BJ (cell line): ENCODE data around the gene MED6. TPM values are rescaled to one million over a fixed set of nuclear protein-coding genes. Genes with fewer than 3 reads are reported as not detected.

Experiments used
- CTCF ChIA-PET: fragments of 350-600 bp; formaldehyde crosslinking; extraction: SDS; loops from one replicate; lab custom pipeline; 2021; ENCODE audit warnings: antibody characterized with exemption, inconsistent platforms; lab: Yijun Ruan, JAX
- POLR2A ChIA-PET: fragments of 300-600 bp; sonication (Branson Sonifier 250); formaldehyde crosslinking; extraction: SDS; loops from one replicate; lab custom pipeline; 2021; ENCODE audit warnings: antibody characterized with exemption; lab: Charles Lee
- DNase-seq: peaks from one replicate; pipeline ENCODE4 v3.0.0-alpha.2; 2011; ENCODE audit warnings: low read depth
- H3K27me3 ChIP-seq: 2 replicates; pipeline ENCODE4 v1.6.0; 2011; ENCODE audit warnings: low read length; ENCODE audit not compliant: control insufficient read depth, insufficient read depth
- H3K36me3 ChIP-seq: 2 replicates; pipeline ENCODE4 v1.5.1; 2011; ENCODE audit warnings: low read length; ENCODE audit not compliant: control insufficient read depth, insufficient read depth
- H3K4me3 ChIP-seq: 2 replicates; pipeline ENCODE4 v1.5.1; 2011; ENCODE audit warnings: low read depth, mild to moderate bottlenecking, control low read depth, low read length
- CTCF ChIP-seq: IDR thresholded peaks from 2 replicates; pipeline ENCODE4 v1.5.1; 2011; ENCODE audit warnings: low read depth, mild to moderate bottlenecking, control low read depth, inconsistent platforms, low read length, moderate library complexity; ENCODE audit not compliant: insufficient read depth
- polyA plus RNA-seq: library from polyadenylated mRNA; depleted of rRNA; stranded (reverse); fragments of >200 nt; gene quantifications from 2 replicates; pipeline ENCODE4 v1.2.3, GENCODE V29; 2011; rRNA removed
- small RNA-seq: library from RNA; depleted of rRNA; stranded (forward); fragments of <200 nt; gene quantifications from one replicate; pipeline ENCODE3, GENCODE V24; 2012; ENCODE audit warnings: low replicate concordance, low read depth; ENCODE audit not compliant: insufficient read length

MED6 gene
- polyA plus RNA-seq, 1 experiment, result 15.4 TPM

DNA sequence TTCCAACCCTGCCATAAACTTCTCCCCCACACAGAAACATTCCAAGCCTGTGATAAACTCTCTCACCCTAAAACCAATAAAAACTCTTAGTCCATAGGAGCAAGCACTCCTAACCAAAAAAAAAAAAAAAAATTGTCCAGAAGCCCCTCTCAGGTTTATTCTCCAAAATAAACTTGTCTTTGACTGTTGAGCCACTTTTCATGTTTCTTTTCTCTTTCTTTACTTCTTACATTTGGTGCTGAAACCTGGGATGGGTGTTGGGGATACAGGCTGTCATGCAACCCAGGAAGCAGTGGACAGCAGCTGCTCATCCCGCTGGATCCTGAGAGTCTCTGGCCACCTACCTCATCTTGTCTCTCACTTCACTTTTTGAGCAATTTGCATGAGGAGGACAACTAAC is 63.6 kb downstream of the MED6 start:
- DNase-seq, result no peak
- H3K36me3 ChIP-seq, result no peaks in the 10 kb centered on the region
- H3K4me3 ChIP-seq, result no peak overlapping the region
- H3K27me3 ChIP-seq, result no peaks in the 10 kb centered on the region
- CTCF ChIA-PET, result no interaction called here
- POLR2A ChIA-PET, result no interaction called here
- no peak for TF ChIP-seq CTCF

- no peak for TF ChIP-seq CTCF
- Histone ChIP-seq H3K27me3 (no peaks in the 10 kb centered on the region), H3K4me3 (no peak within 1 kb of the TSS), H3K36me3 (no peaks in the 10 kb centered on the region)
- POLR2A ChIA-PET, result no interaction called here
- CTCF ChIA-PET, result no interaction called here
- DNase-seq, result no peak
Measured at GRCh38 chr14:70534904-70535303, 65.6 kb downstream of the MED6 start, which contains the start of gene ADAM20. Gene ADAM20 (minus strand): TSS chr14:70535004. CDS start chr14:70524757, 10,247 bp downstream.

Small RNA genes lying within 50 kb of the gene (small RNA-seq; reads per million reads assigned to genes)
- gene RN7SL77P, result not detected

Other genes starting within 250 kb of the MED6 start
- 10.5 and 24.0 TPM in 2 replicates for gene COX16, start 241.0 kb downstream of the MED6 start, polyA plus RNA-seq
- gene SYNJ2BP, start 183.6 kb downstream of the MED6 start, polyA plus RNA-seq, result 10.5 and 17.4 TPM in 2 replicates
- 0.10 and 0.16 TPM in 2 replicates for gene ADAM21, start 148.5 kb downstream of the MED6 start, polyA plus RNA-seq
- gene ADAM20, start 65.7 kb downstream of the MED6 start, polyA plus RNA-seq, result 0.04 and 0.13 TPM in 2 replicates
- gene TTC9, start 41.3 kb upstream of the MED6 start, polyA plus RNA-seq, result 0.25 and 0.32 TPM in 2 replicates
- gene MAP3K9, start 208.9 kb upstream of the MED6 start, polyA plus RNA-seq, result 0.36 and 0.45 TPM in 2 replicates